Stimulated activated CD4-positive, alpha-beta T cell treated with anti-CD3 and anti-CD28 coated beads, Interleukin-1b, Interleukin-23, amount 100 ng/mL, for 1 hour (primary cell): Measurements from ENCODE around the gene CFC1.
"Not testable (repeated sequence)": the region's sequence is repeated elsewhere in the genome, so short reads cannot be mapped to it uniquely, and the experiment has no call there.

Experiments used
- DNase-seq, 2 donors: peaks; one replicate each; pipeline ENCODE4 v3.0.0-alpha.2; 2020; ENCODE audit warnings: low read depth in 2 of 2

The CFC1 gene

DNA sequence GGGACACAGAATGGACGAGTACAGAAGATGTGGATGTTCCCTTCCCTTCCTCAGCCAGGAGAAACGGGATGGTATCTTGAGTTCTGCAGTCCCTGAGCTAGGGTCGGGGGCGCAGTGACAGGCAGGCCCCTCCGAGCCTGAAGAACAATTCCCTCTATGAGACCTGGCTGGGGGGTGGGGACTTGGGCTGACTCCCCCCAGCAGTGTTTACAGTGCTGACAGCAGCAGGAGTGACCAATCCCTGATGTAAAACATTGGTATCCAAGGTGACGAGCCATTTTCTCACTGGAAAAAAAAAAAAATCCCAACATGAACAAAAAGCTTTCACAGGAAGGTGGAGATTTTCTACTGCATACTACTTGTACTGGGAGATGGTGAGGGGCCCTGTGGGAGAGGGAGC lies at the start of gene CFC1:
CFC1 (minus strand) TSS at position 183 of the 400 bp plus-strand sequence. CDS start 288 bp downstream, outside the sequence.
- DNase-seq, result not testable (repeated sequence)

DNA sequence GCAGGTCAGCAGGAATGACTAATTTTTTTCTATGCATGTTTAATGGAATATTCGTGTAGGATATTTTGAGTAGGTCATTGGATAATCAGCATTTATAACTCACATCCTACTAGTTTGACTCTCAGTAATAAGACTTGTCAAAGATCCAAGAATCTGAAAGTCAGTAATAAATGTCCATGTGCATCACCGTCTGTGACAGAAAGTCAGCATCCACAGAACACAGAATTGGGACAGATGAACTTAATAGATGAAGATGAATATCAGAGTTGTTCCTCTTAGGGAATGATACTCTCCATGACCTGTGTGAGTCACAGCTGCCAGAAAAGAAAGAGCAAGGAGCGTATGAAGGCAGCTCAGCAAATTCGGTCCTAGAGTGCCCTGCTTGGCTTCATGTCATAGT lies 42.3 kb upstream of the CFC1 start:
- not testable (repeated sequence) for DNase-seq

DNA sequence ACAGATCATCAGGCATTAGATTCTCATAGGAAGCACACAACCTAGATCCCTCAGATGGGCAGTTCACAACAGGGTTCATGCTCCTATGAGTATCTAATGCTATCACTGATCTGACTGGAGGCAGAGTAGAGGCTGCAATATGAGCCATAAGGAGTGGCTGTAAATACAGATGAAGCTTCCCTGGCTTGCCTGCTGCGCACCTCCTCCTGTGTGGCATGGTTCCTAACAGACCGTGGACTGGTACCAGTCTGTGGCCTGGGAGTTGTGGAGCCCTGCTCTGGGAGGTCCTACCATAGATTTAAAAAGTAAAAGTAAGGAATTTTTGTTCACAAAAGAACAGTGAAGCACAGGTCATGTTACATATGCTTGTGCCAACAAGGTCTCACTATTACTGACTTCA lies 39.6 kb upstream of the CFC1 start:
- DNase-seq, result not testable (repeated sequence)

DNA sequence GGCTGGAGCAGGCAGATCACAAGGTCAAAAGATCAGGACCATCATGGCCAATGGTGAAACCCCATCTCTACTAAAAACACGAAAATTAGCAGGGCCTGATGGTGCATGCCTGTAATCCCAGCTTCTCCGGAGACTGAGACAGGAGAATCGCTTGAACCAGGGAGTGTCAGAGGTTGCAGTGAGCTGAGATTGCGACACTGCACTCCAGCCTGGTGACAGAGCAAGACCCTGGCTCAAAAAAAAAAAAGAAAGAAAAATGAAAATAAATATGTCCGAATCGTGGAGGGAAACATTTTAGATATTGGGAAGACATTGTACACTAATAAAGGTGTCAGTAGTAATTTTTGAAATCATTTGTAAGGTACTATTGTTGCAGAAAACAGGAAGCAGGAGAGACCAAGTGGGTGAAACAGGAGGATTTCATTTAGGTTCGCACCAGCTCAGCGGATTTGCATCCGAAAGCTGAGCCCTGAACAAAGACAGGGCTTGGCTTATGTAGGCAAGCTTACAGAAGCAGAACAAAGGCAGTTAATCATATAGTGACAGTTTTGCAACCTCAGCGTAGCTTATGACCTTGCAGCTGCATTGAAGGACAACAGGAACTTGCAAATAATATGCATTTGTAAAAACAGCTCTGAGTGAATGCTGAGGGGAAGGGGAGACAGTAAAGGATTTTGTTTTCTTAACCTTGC lies 29.6 kb upstream of the CFC1 start:
- not testable (repeated sequence) for DNase-seq

DNA sequence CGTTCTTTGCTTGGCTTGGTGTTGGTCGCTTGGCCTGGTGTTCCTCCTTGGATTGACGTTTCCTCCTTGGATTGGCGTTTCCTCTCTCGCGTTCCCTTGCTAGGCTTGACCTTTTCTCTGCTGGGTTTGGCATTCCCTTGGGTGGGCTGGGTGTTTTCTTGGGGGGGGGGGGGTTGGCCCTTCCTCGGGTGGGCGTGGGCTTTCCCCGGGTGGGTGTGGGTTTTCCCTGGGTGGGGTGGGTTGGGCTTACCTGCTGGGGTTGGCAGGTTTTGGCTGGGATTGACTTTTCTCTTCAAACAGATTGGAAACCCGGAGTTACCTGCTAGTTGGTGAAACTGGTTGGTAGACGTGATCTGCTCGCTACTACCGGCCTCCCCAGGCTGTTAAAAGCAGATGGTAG lies 11.8 kb upstream of the CFC1 start, which contains the start of gene POTEJ:
POTEJ (plus strand) TSS at position 301 of the 400 bp plus-strand sequence; CDS start at position 394, 93 bp downstream.
- not testable (repeated sequence) for DNase-seq

DNA sequence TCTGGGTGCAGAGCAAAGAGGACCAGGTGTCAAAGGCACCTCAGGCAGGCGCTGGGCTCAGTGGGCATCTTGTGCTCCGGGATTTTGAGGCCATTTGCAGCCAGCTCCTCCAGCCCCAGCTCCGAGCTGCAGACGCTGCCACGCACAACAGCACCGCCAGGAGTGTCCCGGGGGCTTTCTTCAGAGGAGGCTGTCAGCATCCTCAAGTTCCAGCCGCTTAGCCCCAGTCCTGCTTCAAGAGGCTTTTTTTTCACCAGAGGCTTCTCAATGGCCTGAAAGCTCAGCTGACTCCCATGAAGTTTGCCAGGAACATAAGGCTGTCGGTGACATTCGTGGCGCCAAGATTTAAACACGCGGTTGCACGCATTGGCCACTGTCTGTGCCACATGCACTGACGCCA lies 11.1 kb upstream of the CFC1 start:
- not testable (repeated sequence) for DNase-seq

DNA sequence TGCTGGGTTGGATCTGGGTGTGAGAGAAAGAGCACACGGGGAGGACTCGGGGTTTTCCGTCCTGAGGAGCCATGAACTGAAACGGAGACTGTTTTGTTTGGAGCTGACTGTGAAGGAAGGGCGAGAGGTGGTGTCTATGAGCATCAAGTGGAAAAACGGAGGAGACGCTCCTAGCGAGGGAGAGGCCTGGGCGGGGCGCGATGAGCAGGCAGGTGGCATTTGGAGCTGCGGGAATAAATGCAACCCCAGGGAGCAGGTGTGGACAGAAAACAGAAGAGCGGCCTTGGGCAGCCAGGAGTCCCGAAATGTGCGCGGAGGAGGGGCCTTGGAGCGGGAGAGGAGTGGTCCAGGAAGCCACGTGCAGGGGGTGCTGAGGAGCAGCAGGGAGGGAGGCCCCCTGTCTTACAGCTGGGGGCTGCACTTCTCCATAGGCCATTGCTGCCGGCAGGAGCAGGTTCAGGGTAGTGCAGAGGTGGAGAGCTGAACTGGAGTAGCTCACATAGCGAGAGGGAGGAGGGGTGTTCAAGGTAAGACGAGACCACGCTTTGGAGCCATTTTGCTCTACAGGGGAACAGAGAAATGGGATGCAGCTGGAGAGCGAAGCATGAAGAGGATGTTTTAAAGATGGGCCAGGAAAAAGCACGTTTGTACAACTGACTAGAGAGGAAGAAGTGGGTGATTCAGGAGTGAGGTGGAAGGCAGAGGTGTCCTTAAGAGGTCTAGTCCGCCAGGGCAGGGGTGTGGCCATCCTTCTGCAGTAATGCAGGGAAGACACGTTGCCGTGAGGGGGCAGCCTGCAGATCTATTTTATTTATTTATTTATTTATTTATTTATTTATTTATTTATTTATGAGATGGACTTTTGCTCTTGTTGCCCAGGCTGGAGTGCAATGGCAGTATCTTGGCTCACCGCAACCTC lies 9.9 kb upstream of the CFC1 start:
- not testable (repeated sequence) for DNase-seq

DNA sequence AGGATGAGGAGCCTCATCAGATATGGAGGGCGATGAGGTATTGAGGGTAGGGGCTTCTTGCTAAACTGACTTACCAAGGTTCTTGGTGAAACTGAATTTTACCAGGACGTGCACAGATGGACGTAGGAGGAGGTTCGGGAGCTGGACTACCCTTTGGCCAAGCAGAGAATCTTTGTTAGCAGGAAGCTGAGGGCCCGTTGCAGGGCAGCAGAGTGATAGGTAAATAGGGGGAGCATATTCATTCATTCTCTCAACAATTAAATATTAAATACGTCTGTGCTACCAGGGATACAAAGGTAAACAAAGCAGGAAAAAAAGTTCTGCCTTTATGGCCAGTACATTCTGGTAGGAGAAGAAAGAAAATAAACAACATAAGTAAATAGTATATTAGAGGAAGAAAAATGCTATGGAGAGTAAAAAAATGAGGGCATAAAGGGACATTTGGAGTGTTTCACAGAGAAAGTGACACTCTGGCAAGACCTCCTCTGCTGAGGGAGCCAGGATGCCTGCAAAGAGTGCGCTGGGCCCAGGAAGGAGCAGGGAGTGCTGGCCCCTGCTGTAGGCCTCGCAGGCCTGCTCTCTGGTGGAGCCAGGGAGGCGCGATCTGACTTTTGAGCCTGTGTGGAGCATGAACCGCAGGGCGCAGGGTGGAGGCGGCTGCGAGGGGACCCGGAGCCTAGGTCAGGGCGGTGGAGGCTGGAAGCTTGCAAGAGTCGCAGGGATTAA lies 9.1 kb upstream of the CFC1 start:
- DNase-seq, result not testable (repeated sequence)

DNA sequence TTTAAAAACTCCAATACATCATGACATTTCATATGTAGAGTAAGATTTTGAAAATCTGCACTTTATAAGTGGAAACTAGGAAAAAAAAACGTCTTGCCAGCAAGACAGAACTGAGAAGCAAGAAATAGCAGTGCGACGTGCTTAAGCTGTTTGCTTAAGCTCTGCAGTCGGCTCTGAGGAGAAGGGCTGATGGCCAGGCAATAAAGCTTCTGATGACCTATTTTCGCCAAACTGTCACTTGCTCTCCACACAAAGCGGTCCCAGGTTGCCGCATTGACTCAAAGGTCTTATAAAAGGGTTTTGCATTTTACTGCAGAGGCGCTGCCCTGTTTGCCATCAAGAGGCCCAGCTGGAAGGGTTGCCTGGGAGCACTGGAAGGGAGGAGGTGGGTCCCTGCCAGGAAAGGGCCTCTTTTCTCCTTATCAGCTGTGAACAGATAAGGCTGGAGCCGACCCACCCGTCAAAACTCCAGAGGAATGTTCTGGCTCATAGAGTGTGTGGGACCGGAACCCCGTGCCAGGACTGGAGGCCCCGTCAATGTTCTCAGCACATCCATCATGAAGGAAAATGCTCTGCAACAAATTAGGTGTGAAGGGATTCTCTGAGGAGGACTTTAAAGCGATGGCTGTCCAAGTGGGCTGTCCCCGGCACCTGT lies 2.4 kb upstream of the CFC1 start:
- DNase-seq, result not testable (repeated sequence)

DNA sequence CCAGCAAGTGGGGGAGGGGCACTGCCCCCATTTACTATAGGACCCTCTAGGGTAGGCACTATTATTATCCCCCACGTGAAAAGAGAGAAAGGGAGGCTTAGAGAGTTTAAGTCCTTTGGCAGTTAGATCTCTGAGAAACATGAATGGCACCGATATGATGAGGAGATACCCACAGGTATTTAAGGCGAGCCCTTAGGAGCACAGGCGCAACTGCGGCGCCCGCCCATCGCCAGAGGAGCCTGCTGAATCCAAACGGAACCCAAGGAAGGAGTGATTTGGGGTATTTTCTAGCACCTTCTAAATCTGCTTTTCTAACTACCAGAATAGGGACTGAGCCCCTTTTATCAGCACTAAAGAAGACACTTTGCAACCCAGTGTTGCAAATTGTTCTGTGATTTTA lies 551 bp upstream of the CFC1 start:
- not testable (repeated sequence) for DNase-seq

DNA sequence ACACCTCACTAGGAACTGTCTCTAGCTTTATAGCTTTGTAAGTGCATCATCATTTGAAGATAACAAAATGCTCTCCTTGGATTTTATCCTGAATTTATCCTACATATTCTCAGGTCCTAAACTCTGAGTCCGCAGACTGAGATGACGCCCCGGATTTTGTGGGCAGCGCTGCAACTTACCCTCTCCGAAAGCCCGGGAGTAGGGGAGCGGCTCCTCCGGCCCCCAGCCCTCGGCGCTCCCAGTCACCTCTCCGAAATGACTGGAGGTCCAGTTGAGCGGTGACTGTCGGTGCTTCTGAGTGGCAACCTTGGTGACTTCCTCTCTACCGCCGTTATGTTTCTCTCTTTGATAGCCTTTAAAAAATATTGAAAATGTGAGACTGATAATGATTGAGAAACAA lies 912 bp downstream of the CFC1 start:
- not testable (repeated sequence) for DNase-seq

DNA sequence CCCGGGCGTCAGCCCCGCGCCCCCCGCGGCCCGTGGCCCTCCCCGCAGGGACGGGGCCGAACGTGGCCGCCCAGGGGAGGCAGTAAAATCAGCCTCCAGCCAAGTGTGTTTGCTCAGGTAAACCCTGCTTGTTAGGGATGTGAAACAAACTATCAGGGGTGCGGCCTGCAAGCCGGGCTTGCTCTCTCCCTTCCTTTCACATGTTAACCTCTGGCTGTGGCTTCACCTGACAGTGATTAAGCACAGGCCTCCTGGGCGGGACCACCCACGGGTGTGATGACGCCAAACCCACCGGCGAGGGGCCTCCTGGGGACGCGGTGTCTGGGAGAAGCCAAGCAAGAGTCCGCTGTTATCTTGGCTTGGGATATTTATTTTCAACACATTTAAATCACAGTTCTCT lies 1.4 kb downstream of the CFC1 start:
- not testable (repeated sequence) for DNase-seq

DNA sequence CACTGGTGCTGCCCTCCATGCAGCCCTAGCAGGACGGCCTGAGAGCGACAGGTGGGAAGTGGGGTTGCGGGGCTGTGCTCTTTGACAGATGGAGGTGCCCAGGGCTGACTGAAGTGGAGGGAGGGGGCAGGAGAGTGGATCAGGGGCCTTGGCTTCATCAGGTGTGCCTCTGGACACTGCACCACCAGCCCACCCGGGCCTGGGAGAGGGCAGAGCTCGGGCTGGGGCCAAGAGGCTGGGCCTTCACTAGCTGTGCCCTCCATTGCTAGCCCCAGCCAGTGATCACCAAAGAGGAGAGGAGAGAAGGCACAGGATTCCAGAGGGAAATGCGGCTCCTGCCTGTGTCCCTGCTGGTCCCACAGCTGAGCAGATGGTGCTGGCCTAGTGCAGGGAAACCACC lies 2.6 kb downstream of the CFC1 start:
- not testable (repeated sequence) for DNase-seq

DNA sequence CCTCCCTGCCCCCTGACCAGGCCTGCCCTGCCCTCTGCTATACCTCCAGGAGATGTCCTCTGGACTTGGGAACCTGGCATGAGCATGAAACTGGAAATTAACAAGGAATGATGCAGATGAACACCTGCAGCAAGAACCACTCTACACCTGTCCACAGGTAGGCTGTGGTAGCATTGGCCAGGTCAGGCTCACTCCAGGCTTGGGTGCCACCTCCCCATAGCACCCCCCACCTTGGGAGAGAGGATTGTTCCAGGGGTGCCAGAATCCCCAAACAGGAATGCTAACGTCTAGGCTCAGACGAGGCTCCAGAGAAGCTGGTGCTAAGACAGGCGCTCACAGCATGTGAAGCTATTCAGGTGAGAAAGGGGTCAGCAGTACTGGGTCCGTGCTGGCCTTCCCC lies 5.4 kb downstream of the CFC1 start:
- DNase-seq, result not testable (repeated sequence)

DNA sequence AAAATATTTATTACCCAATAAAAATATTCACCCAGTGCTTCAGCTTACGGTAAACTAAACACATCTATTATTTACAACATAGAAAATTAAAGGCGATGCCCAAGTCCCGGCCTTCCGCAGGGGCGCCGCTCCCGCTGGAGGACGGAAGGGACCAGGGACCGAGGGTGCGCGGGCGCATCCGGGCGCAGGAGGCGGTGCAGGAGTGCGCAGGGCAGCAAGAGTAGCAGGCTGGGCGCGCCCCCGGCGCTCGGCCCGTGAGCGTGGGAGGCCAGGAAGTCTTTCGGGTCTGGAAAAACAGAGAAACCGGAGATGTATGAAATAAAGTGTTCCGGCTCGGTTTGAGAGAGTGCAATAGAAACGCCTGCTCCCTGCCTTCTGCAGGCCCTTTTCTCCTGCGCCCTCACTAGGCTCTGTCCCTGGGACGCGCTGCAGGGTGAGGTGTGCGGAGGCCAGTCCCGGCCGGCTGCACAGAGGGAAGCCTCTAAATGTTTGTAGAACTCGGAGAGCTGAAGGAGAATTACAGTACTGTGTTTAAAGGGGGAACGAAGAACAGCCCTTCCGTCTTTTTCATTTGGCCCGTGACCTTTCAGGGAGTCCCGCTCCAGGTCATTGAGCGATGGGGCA lies 6.5 kb downstream of the CFC1 start:
- not testable (repeated sequence) for DNase-seq

DNA sequence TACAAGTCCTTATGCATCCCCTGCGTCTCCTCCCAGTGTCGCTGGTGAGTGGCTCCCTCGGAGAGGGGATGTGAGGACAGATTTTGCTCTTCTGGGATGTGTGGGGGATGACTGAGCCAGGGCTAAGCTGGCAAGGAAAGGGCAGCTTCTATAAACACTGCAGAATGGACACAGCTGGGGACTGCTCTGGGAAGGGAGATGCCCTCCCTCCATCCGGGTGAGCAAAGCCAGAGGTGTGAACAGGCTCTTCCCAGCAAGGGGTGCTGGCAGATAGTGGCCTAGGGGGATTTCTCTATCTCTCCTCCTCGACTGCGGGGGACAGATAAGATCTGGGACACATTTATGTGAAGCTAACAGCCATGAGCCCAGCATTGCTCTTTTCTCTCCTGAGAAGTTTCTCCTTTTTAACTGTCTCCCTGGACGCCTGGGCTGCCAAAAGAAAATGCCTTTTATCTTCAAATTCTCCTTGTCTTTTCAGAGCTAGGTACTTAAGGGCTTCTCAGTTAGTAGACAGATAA lies 8.5 kb downstream of the CFC1 start:
- DNase-seq, result not testable (repeated sequence)

DNA sequence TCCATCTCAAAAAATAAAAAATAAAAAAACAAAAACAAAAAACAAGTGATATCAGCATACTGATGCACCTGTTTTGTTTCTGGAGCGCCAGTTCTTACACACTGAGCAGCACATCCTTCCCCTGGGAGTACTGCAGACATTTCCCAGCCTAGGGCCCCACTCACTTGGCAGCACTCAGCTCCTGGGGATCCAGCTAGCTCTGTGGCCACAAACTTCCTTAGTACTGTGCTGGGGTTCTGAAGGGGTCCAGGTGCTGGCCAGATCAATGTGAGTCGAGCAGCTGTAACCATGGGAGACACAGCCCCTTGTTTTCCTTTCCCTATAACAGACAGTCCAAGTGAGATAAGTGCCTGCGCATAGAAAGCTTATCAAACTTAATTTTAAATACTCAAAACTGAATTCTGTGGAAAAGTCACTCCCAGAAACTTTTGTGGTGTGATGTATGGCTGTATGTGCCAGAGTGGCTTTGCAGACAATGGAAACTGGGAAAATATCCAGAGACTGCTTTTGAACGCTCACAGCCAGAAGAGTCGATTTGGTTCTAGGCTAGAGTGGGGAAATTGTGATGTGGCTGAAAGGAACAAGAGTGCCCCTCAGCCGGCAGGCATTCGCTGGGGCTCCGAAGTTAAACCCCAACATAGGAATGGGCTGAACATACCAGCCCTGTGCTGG lies 9.1 kb downstream of the CFC1 start:
- DNase-seq, result not testable (repeated sequence)

DNA sequence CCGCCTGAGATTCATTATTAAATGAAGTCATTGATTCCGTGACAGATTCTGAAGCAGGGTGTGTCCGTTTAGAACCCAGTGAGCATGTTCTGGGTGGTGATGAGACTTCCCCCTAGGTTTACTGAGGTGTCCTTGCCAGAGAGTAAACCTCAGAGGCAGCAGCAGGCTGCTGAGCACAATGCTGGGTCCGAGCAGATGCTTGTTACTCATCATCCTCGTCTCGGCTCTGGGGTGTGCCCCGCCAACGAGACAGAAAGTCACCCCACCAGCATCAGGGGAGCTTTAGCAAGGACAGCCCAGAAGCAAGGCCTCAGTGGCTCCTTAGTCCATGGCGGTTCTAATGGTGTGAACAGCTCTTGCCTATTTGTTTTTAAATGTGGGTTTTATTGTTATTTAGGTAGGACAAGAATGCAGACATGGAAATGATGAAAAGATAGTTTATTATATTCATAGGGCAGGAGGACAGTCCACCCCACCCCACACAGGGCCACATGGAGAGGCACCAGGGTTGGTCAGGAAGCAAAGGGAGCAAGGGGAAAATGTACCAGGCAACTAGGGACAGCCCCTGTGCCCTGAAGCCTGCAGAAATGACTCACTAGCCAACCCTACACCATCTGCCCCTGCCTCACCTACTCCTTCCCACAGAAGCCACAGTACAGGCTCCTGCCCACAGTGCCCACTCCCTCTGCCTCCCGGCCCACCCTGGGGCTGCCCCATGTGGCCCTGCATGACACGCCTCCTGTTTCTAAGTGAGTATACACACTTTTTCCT lies 10.5 kb downstream of the CFC1 start:
- not testable (repeated sequence) for DNase-seq

DNA sequence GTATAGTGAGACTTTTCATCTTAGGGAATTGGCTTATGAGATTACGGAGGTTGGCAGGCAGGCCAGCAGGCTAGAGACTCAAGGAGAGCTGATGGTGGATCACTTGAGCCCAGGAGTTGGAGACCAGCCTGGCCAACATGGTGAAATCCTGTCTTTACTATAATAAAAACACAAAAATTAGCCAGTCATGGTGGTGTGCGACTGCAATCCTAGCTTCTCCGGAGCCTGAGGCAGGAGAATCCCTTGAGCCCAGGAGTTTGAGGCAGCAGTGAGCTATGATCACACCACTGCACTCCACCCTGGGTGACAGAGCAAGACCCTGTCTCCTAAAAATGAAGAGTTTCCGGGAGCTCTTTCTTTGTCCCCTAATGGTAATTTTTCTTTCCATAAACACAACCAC lies 14.6 kb downstream of the CFC1 start:
- DNase-seq, result not testable (repeated sequence)
